ENCODE data around the gene AZIN2.

Gene AZIN2

DNA sequence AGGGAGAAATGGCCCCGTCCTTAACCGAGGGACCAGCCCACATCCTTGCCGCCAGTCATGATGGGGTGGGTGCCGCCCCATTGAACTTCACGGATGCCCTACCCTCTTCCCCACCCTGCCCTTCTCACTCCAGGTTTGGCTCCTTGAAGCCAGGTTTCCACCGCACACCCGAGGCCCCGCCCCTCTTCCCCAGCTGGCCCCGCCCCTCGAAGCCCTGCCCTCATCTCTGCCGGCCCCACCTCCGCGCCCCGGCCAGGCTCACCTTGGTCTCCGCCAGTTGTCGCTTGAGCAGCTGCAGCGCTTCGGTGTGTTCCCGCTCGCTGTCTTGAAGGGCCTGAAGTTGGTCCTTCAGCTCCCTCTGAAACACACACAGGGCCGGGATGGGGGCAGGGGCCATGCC is 84.3 kb downstream of the AZIN2 start:
- no peak overlapping the region for H3K4me3 ChIP-seq (ENCODE audit: low read depth, low read length)
- no peaks in the 10 kb centered on the region for H3K27me3 ChIP-seq (ENCODE audit: control insufficient read depth, insufficient read depth, low read length)
- H3K36me3 ChIP-seq (ENCODE audit: control insufficient read depth, insufficient read depth, low read length): no peaks in the 10 kb centered on the region
- H3K4me1 ChIP-seq (ENCODE audit: control insufficient read depth, insufficient read depth, low read length): peaks cover 14% of the 10 kb centered on the region
- H3K9me3 ChIP-seq (ENCODE audit: control insufficient read depth, insufficient read depth, low read length): no peaks in the 10 kb centered on the region
- H3K9ac ChIP-seq (ENCODE audit: low read depth, low read length): no peak overlapping the region

- no peaks in the 10 kb centered on the region for H3K9me3 ChIP-seq (ENCODE audit: control insufficient read depth, insufficient read depth, low read length)
- H3K4me3 ChIP-seq (ENCODE audit: low read depth, low read length): no peak overlapping the region
- no peaks in the 10 kb centered on the region for H3K27me3 ChIP-seq (ENCODE audit: control insufficient read depth, insufficient read depth, low read length)
- H3K4me1 ChIP-seq (ENCODE audit: control insufficient read depth, insufficient read depth, low read length): peaks cover 13% of the 10 kb centered on the region
- H3K36me3 ChIP-seq (ENCODE audit: control insufficient read depth, insufficient read depth, low read length): no peaks in the 10 kb centered on the region
- no peak overlapping the region for H3K9ac ChIP-seq (ENCODE audit: low read depth, low read length)
Observed at GRCh38 chr1:33165809-33166208, 84.9 kb downstream of the AZIN2 start.

GRCh38 chr1:33167650-33168447 is 86.9 kb downstream of the AZIN2 start:
- Histone ChIP-seq H3K4me1 (ENCODE audit: control insufficient read depth, insufficient read depth, low read length) (peaks cover 8% of the 10 kb centered on the region), H3K4me3 (ENCODE audit: low read depth, low read length) (no peak overlapping the region), H3K9me3 (ENCODE audit: control insufficient read depth, insufficient read depth, low read length) (no peaks in the 10 kb centered on the region), H3K9ac (ENCODE audit: low read depth, low read length) (no peak overlapping the region), H3K27me3 (ENCODE audit: control insufficient read depth, insufficient read depth, low read length) (no peaks in the 10 kb centered on the region), H3K36me3 (ENCODE audit: control insufficient read depth, insufficient read depth, low read length) (no peaks in the 10 kb centered on the region)

GRCh38 chr1:33168556-33169289 is 87.8 kb downstream of the AZIN2 start:
- no peaks in the 10 kb centered on the region for H3K27me3 ChIP-seq (ENCODE audit: control insufficient read depth, insufficient read depth, low read length)
- no peak overlapping the region for H3K4me3 ChIP-seq (ENCODE audit: low read depth, low read length)
- H3K36me3 ChIP-seq (ENCODE audit: control insufficient read depth, insufficient read depth, low read length): no peaks in the 10 kb centered on the region
- peaks cover 8% of the 10 kb centered on the region for H3K4me1 ChIP-seq (ENCODE audit: control insufficient read depth, insufficient read depth, low read length)
- H3K9ac ChIP-seq (ENCODE audit: low read depth, low read length): no peak overlapping the region
- no peaks in the 10 kb centered on the region for H3K9me3 ChIP-seq (ENCODE audit: control insufficient read depth, insufficient read depth, low read length)

- H3K9ac ChIP-seq (ENCODE audit: low read depth, low read length): no peak overlapping the region
- no peaks in the 10 kb centered on the region for H3K27me3 ChIP-seq (ENCODE audit: control insufficient read depth, insufficient read depth, low read length)
- H3K4me1 ChIP-seq (ENCODE audit: control insufficient read depth, insufficient read depth, low read length): peaks cover 4% of the 10 kb centered on the region
- no peaks in the 10 kb centered on the region for H3K9me3 ChIP-seq (ENCODE audit: control insufficient read depth, insufficient read depth, low read length)
- no peak overlapping the region for H3K4me3 ChIP-seq (ENCODE audit: low read depth, low read length)
- no peaks in the 10 kb centered on the region for H3K36me3 ChIP-seq (ENCODE audit: control insufficient read depth, insufficient read depth, low read length)
Observed at GRCh38 chr1:33169290-33170055, 88.5 kb downstream of the AZIN2 start.

Measured in iPS-15b (cell line).